HG03460 (cell line): ENCODE measurements around the gene EXT2.

Experiments
- ATAC-seq: cut with Tn5 transposase; IDR thresholded peaks from one replicate; pipeline ENCODE4 v1.9.1; 2021; ENCODE audit not compliant: unreplicated experiment

EXT2 gene

DNA sequence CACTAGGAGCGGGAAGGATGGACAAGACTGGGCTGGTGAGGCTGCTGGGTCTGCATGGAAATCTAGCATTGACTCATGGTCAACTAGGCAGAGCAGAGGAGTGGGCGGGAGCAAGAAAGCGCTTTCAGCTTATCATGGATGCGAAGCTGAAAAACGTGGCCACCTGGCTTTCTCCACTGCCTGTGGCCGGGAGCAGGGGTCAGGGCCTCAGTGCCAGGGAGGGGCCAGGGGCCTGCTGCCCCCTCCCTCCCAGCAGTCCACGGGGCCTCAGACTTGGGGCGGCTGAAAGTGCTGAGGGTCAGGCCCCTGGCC lies 168.9 kb downstream of the EXT2 start:
- no peak for ATAC-seq

DNA sequence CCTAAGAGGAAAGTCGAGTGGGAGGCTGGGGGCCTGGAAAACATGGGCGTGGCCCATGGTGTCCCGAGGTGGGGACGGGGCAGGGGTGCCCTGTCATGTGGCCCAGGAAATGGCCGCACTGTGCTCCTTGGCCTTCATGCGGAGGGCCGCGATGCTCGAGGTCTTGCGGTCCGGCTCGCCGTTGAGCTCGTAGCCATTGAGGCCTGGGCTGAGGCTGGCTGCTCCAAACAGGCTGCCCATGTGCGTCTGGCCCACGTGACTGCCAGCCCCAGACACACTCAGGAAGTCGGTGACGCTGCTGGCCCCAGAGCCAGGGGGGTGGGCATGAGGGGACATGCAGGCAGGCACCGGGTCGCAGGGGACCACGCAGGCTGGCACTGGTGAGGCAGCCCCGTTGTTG lies 169.3 kb downstream of the EXT2 start:
- no peak for ATAC-seq

DNA sequence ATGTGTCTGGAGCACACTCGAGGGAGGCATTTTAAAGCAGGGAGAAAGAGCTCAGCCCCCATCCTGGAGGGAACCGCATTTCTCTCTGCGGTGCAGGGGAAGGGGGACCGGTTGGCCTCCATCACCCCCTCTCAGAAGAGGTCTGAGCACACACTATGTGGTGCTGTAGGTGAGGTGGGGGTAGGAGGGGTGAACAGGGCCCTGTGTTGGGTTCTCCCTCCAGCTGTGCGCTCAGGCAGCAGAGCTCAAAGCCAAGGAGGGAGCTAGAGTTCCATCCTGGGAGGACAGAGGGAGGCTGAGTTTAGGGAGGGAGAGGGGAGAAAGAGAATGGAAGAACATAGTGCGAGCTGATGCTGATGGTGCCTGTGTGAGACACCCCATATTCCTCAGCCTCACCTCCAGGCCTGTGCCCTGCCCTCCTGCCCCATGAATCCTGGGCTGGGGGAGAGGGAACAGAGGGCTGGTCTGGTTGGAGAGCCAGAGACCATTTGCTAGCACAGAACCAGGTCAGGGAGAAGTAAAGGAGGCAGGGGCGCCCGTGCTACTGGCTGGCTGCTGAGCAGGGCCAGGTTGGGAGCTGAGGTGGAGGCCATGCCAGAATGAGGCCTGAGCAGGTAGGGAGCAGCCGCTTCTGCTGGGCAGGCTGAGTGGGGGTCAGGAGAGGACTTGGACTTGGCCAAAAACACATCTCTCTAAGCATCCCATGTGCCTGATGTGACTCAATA lies 170.7 kb downstream of the EXT2 start:
- ATAC-seq: no peak

DNA sequence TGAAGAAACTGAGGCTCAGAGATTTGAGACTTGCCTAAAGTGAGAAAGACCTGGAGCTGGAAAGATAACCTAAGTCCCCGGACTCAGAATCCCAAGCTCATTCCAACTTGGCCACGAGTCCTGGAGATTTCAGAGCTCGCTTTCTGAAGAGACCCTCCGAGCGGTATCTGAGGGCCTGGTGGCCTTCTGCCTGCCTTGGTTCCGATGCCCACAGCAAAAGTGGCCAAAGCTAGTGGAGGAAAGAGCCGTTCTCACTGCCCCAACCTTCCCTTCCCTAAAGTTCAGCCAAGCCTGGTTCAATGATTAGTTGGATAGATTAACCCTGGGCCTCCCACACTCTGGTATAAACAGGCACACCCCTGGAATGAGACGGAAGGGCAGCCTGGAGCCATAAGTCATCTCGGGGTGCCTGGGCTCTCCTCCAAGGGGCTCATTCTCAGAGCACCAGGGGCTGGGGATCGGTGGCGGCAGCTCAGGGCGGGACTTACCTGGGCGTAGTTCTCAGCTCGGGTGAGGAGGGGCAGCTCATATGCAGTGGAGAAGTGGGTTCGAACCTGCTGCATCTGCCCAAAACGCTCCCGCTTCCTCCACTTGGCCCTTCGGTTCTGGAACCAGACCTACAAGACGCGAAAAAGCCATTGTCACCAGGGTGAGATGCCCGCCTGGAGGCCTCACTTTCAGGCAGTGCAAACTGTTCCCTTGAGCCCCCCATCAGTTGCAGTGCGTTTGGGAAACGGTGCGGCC lies 171.7 kb downstream of the EXT2 start:
- ATAC-seq: no peak

DNA sequence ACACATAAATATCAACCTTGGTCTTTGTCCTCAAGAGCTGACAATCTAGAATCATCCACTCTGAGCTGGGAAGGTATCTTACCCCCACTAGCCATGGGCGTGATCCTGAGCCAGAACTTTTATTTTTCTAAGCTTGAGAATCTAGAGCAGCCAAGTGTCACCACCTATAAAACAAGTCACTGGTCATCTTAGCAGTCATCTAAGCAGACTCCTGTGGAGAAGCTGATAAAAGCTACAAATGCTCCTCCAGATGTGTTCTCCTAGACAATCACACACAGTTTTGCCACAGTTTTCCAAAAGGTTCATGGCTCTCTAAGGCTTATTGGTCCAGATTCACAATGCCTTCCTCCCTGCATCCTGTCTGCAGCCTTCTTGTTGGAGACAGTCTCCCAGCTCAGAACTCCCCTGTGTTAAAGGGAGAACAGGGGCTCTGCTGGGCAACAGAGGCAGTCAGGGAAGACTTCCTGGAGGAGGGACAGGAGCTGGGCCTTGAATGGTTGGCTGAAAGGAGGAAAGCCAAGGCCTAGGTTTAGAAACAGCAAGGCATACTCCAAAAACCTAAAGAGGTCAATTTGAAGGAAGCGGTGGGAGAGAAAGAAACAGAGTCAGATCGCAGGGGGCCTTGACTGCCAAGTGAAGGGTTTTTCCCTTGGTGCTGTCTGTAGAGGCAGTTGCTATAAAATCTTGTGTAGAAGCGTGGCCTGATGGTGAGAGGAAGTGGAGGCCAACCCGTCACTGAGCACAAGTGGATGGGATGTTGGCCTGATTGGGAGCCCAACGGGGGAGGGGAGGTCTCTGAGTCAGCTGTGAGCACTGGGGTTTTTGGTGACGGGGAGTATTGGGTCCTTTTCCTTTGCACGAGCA lies 172.5 kb downstream of the EXT2 start:
- ATAC-seq: no peak

DNA sequence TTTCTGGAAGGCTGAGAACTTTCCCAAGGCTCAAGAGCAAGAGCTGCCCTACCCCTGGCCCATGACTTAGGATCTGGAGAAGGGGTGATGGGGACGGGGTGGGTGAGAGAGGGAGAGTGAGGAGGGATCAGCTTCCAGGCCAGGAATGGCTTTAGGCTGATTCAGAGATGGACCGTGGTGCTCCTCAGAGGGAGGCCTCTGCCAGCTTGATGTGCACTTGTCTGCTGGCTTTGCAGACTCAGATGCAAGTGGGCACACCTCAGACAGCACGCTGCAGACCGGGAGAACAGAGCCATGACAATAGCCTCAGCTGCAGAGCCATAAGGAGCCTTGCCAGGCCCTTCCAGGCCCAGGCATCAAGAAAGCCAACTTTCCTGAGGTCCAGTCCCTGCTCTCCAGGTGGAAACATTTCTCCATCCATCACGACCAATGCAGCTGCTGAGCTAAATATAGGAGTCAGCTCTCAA lies 173.2 kb downstream of the EXT2 start:
- ATAC-seq: no peak

DNA sequence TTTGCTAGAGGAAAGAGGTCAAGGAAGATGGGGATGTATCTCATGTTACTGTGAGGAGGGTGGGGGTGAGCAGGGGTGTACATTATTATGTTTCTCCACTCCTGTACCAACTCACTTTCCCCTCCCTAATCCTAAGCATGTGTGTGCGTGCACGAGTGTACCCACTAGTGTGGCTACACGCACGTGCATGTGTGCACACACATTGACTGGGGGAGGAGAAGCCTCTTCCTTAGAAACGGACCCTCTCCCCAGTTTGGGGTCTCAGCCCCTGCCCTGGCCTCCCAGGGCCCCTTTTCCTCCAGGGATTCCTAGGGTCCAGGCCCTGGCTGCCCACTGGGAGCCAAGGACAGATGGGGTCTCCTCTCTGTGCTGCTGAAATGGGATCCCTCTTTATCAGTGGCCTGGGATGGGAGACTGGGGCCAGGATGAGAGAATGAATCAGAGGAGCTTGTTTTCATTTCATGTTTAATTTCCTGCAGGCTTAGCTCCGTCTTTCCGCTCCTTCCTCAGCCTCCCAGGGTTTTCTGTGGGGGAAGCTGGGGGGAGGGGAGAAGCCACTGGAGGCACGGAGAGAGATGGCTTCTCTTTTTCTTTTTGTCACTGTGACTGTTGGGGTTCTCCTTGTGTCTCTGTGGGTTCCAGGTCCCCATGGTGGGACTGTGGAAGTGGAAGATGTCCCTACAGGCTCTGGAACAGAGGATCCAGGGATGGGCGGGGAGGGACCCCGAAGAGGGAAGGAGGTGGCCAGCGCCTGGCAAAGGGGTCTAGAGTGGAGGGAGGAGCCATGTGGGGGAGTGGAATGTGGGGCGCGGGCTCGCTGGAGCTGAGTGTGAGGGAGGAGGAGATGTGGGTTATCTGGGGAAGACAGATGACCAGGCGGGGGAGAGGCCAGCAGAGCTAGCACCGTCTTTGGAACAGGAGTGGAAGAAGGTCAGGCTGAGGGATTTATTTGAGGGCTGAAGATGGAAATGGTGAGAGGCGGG lies 174.2 kb downstream of the EXT2 start:
- no peak for ATAC-seq

DNA sequence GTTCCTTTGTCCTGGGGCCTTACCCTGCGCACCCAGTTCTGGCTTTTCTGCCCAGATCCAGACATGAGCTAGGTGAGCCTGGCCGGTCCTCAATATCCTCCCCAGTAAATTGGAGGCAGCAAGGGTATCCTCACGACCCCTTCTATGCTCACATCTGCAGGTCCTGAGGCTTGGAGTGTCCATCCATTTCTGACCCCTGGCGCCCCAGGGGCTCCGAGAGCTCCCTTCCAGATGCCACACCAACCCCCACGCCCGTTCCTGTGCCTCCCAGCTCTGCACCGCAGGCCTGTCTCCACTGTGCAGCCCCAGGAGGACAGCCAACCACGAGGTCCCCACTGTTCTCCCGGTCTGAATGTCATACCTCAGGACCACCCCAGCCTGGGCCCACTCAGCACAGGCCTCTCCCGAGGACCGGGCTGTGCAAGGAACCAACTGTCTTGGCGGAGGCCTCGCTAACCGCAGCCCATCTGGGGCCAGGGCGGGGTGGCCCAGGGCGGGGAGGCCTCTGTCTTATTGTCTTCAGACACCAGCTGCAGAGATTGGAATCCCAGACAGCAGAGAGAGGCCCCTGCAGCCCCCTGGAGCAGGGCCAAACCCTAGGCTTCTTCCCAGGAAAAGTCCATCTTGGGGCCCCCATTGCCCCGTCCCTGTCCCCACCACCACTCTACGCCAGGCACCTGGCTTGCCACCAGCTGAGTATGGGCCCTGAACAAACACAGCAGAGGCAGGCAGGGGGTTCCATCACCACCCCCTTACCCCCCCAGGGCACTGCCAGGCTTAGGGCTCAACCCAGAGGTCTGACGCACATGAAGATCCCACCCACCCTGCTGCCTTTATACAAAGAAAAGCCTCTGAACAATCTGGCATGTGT lies 175.2 kb downstream of the EXT2 start:
- no peak for ATAC-seq

DNA sequence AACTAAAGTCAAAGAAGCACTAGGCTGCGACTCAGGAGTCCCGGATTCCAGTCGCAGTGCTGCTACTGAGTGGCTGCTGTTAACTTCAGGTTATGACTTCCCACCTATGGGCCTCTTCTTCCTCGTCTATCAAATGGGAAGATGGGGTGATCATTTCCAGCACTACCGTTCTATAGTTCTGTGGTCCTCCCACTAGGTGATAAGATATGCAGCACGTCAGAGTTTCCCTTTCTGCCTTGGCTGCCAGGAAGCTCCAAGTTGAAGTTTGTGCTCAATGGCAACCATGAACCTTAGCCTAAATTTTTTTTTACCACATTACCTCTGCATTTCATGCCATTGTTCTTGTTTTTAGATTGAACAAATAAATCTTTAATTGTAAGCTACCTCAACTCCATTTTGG lies 175.8 kb downstream of the EXT2 start:
- ATAC-seq: no peak

DNA sequence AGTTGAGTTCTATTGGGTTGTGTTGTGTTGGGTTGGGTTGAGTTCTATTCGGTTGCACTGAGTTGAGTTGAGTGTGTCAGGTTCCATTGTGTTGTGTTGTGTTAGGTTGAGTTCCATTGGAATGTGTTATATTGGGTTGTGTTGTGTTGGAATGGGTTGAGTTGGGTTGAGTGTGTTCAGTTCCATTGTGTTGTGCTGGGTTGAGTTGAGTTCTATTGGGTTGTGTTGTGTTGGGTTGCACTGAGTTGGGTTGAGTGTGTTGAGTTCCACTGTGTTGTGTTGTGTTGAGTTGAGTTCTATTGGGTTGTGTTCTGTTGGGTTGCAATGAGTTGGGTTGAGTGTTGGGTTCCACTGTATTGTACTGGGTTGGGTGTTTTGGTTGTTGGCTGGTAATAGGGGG lies 178.9 kb downstream of the EXT2 start:
- no peak for ATAC-seq

DNA sequence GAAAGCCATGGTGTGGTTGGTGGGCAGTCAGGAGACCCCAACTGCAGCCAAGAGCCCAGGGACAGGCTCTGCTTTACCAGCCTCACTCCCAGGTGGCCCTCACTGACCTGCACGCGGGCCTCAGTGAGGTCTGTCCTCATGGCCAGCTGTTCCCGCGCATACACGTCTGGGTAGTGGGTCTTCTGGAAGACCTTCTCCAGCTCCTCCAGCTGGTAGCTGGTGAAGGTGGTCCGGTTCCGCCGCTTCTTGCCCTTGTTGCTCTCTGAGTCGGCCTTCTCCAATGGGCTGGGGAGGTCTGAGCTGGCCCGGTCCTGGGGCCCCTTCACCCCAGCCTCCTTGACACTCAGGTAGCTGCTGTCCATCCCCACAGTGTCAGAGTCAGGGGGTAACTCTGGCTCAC lies 179.8 kb downstream of the EXT2 start:
- no peak for ATAC-seq

DNA sequence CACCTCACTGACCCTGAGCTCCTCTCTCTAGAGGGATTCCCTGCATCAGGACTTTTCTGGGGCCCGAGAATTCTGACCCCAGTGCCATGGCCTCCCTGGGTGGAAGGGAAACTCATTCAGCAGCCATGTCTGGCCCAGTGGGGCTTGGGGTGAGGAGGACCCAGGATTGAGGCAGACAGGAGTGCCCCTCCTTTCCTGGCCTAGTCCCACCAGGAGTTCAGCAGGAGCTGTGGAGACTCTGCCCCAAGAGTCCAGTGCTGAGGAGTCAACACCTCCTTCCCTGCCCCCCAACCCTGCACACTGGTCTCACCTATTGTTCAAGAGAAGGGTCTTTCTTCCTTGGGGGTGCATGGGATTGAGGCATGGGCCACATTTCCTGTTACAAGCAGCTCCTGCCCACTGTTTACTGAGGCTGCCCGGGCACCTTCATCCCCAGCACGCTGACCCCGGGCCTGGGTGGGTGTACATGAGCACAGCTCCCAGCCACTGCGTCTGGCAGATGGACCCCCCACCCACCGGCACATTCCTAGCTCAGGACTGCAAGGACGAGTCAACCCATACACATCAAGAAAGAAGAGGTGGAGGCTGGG lies 180.6 kb downstream of the EXT2 start:
- no peak for ATAC-seq

DNA sequence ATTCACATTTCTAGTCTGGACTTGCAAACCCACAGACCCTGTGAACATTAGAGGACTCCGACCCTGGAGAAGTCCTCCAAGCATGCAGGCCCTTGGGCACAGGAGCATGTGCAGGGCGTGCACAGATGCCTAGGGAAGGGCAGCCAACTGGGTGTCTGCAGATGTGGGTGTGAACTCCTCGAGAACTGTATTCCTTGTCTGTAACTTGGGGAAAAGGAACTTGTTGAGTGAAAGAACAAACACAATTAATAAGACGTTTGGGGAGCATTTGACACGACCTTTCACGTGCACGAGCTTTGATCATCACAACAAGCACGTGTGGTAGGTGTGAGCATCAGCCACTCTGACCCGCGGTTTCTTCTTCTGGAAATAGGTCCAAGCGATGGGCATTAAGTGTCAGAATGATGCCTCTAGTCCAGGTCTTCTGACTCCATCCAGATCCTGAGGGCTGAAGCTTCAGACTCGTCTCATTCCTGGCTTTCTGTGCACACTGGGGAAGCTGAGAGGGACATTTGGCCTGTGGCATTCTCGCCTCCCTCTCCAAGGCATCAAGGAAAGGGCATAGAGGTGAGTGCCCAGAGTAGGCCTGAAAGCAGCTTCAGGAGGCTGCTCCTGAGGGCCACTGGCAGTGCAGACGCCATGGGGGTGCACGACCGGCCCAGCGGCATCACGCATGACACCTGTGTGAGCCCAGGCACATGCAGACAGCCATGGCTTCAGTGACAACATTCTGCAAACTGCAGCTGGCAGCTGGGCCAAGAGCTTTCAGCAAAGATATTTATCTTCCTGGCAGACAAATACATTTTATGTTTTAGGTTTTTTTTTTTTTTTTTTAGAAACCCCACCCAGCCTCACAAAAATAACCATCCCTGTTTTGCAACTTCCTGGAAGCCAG lies 182.0 kb downstream of the EXT2 start:
- no peak for ATAC-seq

DNA sequence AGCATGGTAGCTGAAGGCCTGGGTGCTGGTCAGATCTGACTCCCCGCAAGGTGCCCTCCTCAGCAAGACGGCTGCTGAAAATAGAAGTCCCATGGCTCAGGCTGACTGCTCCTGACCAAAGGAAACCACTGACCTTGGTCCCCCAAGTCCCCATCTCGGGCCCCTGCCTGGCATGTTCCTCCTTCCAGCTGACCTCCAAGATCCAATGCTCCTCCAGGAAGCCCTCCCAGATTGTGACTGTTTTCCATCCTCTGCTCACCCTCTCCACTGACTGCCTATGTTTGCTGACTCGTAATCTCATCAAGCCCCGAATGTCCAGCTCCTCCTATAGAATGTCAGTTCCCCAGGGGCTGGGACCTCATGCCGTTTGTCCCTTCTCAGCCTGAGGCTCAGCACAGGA lies 184.0 kb downstream of the EXT2 start:
- no peak for ATAC-seq

DNA sequence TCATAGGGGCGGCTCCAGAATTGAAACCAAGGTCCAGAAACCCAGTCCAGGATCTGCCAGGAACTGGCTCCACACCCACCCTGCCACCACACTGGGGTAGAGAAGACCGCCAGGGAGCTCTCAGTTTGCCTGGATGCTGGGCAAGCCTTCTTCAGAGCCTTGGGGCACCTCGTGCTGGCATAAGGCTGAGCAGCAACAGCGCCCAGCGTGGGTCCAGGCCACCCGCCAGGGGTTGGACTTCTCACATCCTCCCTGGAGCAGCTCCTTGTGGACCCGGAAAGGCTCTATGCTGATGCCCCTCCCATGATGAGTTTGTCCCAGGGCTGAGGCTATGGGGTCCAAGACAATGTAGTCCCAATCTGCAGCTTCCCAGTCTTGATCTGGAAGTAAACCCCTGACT lies 184.8 kb downstream of the EXT2 start:
- no peak for ATAC-seq

DNA sequence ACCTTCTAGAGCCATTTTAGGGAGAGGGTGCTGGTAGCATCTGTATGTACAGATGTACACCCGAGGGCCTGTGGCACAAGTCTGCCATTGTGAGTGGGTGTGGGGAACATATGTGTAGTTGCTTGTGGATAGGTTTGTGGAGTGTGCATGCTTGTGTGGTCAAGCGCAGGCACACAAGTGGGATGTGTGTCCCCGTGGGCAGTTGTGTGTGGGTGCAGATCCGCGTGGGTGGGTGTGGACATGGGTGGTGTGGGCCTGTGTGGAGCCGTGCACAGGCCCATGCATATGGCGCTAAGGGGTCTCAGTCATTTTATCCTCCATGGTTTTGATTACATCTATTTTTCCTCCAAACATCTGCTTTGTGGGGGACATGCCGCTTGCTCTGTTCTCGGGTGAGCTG lies 185.7 kb downstream of the EXT2 start:
- no peak for ATAC-seq

DNA sequence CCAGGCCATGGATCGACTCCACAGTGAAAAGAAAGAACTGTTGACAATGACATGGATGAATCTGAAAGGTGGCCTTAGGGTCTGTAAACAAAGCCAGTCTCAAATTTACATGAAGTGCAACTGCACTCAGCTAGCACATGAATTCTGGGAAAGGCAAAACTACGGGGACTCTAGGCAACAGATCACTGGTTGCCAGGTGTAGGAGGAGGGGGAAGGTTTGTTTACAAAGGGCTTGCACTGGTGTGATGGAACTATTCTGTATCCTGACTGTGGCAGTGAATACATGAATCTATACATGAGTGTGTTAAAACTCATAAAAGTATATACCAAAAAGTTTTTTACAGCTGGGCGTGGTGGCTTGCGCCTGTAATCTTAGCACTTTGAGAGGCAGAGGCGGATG lies 187.1 kb downstream of the EXT2 start:
- no peak for ATAC-seq

DNA sequence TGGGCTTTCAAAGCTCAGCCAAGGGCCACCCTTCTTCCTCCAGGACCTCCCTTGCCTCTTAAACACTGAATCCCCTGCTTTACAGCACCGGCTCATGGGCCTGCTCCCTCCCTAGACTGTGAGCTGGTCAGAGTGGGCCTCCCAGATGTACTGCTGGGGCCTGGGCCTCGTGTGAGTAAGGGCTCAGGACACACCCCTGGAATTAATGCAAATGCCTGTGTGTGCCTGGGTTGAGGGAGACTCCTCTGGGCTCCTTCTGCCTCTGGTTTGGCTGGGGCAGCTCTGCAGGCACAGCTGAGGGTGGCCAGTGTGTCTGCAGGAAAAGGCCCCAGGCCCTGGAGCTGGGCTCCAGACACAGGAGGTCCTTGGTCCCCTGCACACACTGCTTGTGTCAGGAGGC lies 190.3 kb downstream of the EXT2 start:
- no peak for ATAC-seq
